C4-2B (cell line): ENCODE data around the gene ZNF385B.

Source experiments
- CTCF ChIP-seq: fragments of 450-650 bp; conservative IDR thresholded peaks from 2 replicates; pipeline ENCODE4 v1.5.1; 2017; ENCODE audit warnings: mild to moderate bottlenecking
- ZFX ChIP-seq: fragments of 450-650 bp; IDR thresholded peaks from 2 replicates; pipeline ENCODE4 v1.6.1; 2017

DNA sequence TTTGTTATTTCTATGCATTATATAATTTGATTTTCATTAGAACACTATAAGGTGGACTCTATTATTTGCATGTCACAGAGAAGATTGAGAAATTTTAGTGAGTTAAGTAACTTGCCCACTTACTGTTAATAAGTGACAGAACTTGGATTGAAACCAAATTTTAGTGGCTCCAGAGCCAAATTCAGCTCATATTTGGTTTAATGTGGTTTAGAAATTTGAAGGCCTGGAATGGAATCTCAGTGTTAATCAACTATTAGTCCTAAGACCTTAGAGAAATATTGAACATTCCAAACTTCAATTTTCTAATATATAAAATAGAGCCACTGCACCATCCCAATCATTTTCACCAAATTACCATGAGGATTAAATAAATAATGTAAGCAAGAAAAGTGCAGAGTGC lies 281.6 kb downstream of the ZNF385B start:
- TF ChIP-seq CTCF = no peak
- TF ChIP-seq ZFX = no peak
